Occipital lobe (tissue), 2 donors: ENCODE data around the gene KIF5A. TPM values are rescaled to one million over a fixed set of nuclear protein-coding genes. Genes with fewer than 3 reads are reported as not detected.
"Not testable (repeated sequence)": the region's sequence is repeated elsewhere in the genome, so short reads cannot be mapped to it uniquely, and the experiment has no call there.

Source experiments
- DNase-seq: peaks from one replicate; lab custom pipeline; 2025; lab: John Stamatoyannopoulos, UW
- total RNA-seq: library from RNA; depleted of rRNA; stranded (reverse); fragments of >200 nt; gene quantifications from one replicate; pipeline ENCODE4 v1.2.3, GENCODE V29; 2014

The KIF5A gene
- total RNA-seq, 1 donor from 2014 or later: 50.2 TPM

- no peak for DNase-seq
Observed at GRCh38 chr12:57554453-57554852, 4.6 kb downstream of the KIF5A start.

- DNase-seq: no peak
Observed at GRCh38 chr12:57554897-57555296, 5.1 kb downstream of the KIF5A start.

GRCh38 chr12:57558864-57559263 is 9.0 kb downstream of the KIF5A start:
- DNase-seq: no peak

GRCh38 chr12:57560516-57560915 is 10.7 kb downstream of the KIF5A start:
- DNase-seq: no peak

GRCh38 chr12:57561117-57561516 is 11.3 kb downstream of the KIF5A start:
- DNase-seq: not testable (repeated sequence)

GRCh38 chr12:57563358-57563757 is 13.5 kb downstream of the KIF5A start:
- DNase-seq: no peak

GRCh38 chr12:57564178-57564740 is 14.4 kb downstream of the KIF5A start:
- no peak for DNase-seq

- DNase-seq: no peak
Observed at GRCh38 chr12:57568838-57569237, 19.0 kb downstream of the KIF5A start.

- DNase-seq: no peak
Observed at GRCh38 chr12:57569858-57570257, 20.0 kb downstream of the KIF5A start.

GRCh38 chr12:57570438-57570837 is 20.6 kb downstream of the KIF5A start:
- not testable (repeated sequence) for DNase-seq

- no peak for DNase-seq
Observed at GRCh38 chr12:57571926-57572762, 22.3 kb downstream of the KIF5A start.

GRCh38 chr12:57574795-57575194 is 25.0 kb downstream of the KIF5A start:
- no peak for DNase-seq

- no peak for DNase-seq
Observed at GRCh38 chr12:57575771-57576612, 26.1 kb downstream of the KIF5A start.

- DNase-seq: no peak
Observed at GRCh38 chr12:57576613-57577160, 26.8 kb downstream of the KIF5A start.

- no peak for DNase-seq
Observed at GRCh38 chr12:57577981-57578758, 28.3 kb downstream of the KIF5A start.

GRCh38 chr12:57579011-57579410 is 29.2 kb downstream of the KIF5A start:
- DNase-seq: no peak

- no peak for DNase-seq
Observed at GRCh38 chr12:57579677-57580465, 30.0 kb downstream of the KIF5A start.

- DNase-seq: peak; percentile 21
Observed at GRCh38 chr12:57580466-57580795, 30.6 kb downstream of the KIF5A start.

- no peak for DNase-seq
Observed at GRCh38 chr12:57581802-57582201, 32.0 kb downstream of the KIF5A start.

- no peak for DNase-seq
Observed at GRCh38 chr12:57582440-57582839, 32.6 kb downstream of the KIF5A start.
